Measurements from ENCODE around the gene MARCKS.
A peak's percentile ranks its signal among the peaks of the same experiment; 100 is the strongest.

Gene MARCKS, protein sequence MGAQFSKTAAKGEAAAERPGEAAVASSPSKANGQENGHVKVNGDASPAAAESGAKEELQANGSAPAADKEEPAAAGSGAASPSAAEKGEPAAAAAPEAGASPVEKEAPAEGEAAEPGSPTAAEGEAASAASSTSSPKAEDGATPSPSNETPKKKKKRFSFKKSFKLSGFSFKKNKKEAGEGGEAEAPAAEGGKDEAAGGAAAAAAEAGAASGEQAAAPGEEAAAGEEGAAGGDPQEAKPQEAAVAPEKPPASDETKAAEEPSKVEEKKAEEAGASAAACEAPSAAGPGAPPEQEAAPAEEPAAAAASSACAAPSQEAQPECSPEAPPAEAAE

DNA sequence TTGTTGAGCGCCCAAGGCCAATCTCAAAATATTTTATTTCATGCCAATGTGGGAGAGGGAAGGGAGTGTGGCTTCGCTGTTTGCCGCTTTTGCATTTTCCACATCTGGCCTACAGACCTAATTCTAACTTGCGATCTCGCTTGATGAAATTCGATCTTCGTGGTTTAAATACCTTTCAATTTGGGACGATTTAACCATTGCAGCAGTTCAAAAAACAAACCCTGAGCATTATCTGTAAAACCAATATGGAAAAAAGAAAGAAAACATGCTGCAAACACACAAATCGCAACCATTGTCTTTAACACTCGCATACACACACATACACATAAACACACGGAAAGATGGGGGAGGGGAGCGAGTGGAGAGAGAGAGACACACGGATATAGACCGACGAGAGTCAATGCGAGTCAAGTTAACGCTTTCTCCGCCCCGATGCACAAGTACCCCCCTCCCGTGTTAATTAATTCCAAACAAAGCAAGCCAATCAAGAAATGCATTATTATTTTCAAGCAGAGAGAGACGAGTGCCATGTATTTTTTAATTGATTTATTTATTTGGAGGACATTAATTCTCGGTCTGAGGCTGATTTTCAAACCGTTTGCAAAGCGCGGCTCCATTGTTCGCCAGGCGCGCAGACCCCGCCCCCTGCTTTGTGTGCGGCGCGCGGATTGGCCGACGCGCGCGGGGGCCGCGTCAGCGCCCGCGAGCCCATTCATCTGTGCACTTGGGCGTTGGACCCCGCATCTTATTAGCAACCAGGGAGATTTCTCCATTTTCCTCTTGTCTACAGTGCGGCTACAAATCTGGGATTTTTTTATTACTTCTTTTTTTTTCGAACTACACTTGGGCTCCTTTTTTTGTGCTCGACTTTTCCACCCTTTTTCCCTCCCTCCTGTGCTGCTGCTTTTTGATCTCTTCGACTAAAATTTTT is at the start of gene MARCKS:
Gene MARCKS (plus strand): TSS at position 721 of the 931 bp plus-strand sequence. CDS start 401 bp downstream, outside the sequence.
- ChIA-PET POLR2A (ENCODE audit: low non-redundant PET) (interaction anchor here (0.6 kb wide), 1 partner anchor 212 kb away, joined by 3 read pairs; no protein-coding TSS in a partner anchor), CTCF (no interaction called here)
- peak; percentile 86 for DNase-seq (ENCODE audit: low spot score)
- TF ChIP-seq, protein P1, sequence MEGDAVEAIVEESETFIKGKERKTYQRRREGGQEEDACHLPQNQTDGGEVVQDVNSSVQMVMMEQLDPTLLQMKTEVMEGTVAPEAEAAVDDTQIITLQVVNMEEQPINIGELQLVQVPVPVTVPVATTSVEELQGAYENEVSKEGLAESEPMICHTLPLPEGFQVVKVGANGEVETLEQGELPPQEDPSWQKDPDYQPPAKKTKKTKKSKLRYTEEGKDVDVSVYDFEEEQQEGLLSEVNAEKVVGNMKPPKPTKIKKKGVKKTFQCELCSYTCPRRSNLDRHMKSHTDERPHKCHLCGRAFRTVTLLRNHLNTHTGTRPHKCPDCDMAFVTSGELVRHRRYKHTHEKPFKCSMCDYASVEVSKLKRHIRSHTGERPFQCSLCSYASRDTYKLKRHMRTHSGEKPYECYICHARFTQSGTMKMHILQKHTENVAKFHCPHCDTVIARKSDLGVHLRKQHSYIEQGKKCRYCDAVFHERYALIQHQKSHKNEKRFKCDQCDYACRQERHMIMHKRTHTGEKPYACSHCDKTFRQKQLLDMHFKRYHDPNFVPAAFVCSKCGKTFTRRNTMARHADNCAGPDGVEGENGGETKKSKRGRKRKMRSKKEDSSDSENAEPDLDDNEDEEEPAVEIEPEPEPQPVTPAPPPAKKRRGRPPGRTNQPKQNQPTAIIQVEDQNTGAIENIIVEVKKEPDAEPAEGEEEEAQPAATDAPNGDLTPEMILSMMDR (conservative IDR thresholded peaks at IDR 0.05; ENCODE audit: low read depth), result no peak
- H3K27ac ChIP-seq, result peak within 1 kb of the TSS; percentile 97

DNA sequence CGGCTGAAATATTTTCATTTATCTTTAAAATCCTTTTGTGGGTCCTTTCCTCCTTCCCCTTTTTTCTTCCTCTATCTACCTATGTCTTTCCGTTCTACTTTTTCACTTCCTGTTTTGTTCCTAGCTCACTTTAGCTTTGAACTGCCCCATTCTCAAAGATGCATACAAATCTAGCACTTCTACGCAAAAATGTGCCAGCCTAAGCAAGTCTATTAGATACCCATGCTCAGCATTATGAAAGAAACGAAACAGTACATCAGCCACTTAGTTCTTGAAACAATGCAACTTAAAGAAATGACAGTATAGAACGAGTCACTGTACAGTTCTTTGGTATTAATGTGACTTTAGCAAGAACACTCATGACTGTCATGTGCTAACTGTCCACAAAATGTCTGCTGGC is 47.3 kb upstream of the MARCKS start:
- no peak for DNase-seq (ENCODE audit: low spot score)
- ChIA-PET POLR2A (ENCODE audit: low non-redundant PET) (no interaction called here), CTCF (interaction anchor here (0.6 kb wide), 1 partner anchor 926 kb away, joined by 3 read pairs; no protein-coding TSS in a partner anchor)
- TF ChIP-seq, protein P1 (conservative IDR thresholded peaks at IDR 0.05; ENCODE audit: low read depth), result no peak
- H3K27ac ChIP-seq, result no peak overlapping the region

DNA sequence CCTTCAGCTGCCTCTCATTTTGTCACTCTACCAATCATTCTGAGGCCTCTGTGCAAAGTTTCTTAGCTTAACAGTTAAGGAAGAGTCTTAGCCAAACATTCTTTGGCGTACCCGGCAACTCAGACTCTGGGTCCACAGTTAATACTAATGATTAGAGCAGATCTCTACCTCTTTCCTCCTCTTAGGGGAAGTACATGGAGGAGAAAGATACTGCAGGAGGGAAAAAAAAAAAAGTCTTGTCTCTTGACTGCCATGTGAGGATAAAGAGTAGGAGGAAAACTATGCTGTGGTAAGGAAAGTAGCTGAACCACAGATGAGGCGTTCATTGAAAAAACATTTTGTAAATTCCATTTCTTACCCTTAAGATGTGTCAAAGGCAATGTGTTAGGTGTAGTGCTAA is 44.0 kb upstream of the MARCKS start:
- CTCF ChIA-PET, result interaction anchor here (0.6 kb wide), 1 partner anchor 51 kb away, joined by 3 read pairs; no protein-coding TSS in a partner anchor
- TF ChIP-seq, protein P1 (conservative IDR thresholded peaks at IDR 0.05; ENCODE audit: low read depth), result no peak
- POLR2A ChIA-PET (ENCODE audit: low non-redundant PET), result no interaction called here
- H3K27ac ChIP-seq, result no peak overlapping the region
- DNase-seq (ENCODE audit: low spot score), result no peak

DNA sequence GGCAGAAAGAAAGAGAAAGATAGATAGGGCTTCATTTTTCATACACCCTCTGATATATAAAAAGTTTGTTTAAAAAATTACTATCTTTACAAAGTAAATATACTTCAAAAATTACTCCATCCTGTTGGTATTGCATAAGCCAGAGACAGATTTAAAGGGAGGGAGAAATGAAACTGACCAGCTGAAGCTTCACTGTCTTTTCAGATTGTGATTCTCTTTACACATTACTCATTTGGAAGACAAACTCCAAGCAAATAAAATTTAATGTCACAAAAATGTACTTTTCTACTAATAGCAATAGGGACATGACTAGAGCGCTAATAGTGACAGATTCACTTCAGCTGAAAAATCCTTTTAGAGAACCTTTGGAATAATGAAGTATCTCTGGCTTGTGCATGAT is 38.6 kb upstream of the MARCKS start:
- no peak overlapping the region for H3K27ac ChIP-seq
- TF ChIP-seq, protein P1 (conservative IDR thresholded peaks at IDR 0.05; ENCODE audit: low read depth), result no peak
- POLR2A ChIA-PET (ENCODE audit: low non-redundant PET), result no interaction called here

DNA sequence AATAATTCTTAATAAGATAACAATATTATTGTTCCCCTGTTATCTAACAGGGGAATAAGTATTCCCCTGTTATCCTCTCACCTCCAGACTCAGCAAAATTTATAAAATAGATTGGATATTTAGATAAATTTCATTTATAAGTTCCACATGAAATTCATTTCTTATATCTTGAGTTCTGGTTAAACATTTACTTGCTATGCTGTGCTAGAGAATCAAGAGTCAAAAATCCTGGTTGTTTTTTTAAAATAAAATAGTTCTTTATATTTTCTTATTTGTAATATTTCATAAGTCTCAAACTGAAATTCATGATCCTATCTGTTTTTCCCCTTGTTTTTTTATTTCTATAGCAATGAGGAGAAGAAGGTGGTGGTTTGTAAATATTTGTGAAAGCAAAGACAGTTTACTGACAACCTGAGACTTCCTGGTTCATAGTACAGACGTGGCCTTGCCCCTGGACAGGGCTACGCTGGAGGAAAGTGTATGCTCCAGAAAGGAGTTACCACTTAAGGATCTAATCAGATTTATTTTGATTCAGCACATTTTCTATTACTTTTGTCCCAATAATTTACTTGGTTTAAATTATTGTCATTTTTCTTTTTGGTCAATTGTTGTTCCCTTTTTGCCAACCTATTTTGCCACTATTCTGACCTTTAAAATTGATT is 37.8 kb upstream of the MARCKS start:
- no peak for DNase-seq (ENCODE audit: low spot score)
- CTCF ChIA-PET, result no interaction called here
- no peak overlapping the region for H3K27ac ChIP-seq
- POLR2A ChIA-PET (ENCODE audit: low non-redundant PET), result no interaction called here
- TF ChIP-seq, protein P1 (conservative IDR thresholded peaks at IDR 0.05; ENCODE audit: low read depth), result no peak

More for the DNA sequence above, 38.6 kb upstream of the MARCKS start:
- CTCF ChIA-PET, result no interaction called here
- DNase-seq (ENCODE audit: low spot score), result no peak

DNA sequence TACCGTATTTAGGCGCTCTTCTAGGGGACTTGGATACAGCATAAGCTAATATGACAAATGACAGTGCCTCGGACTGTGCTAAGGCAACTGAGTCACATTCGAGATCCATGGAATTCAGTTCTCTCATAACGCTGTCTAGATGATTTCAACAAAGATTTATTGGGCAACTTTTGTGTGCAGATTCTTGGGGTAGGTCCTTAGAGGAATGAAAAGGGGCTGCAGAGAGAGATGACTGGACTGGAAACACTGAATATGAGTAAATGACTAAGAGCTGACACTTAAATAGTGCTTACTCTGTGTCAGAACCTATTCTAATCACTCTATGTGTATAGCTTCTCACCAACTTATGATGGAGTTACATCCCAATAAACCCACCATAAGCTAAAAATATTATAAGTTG is 36.4 kb upstream of the MARCKS start:
- POLR2A ChIA-PET (ENCODE audit: low non-redundant PET), result no interaction called here
- CTCF ChIA-PET, result no interaction called here
- H3K27ac ChIP-seq, result no peak overlapping the region
- DNase-seq (ENCODE audit: low spot score), result no peak
- TF ChIP-seq, protein P1 (conservative IDR thresholded peaks at IDR 0.05; ENCODE audit: low read depth), result no peak

All from RWPE1 (cell line).